Bone marrow (tissue), 2 donors: ENCODE data around the gene C1orf116.
"Not testable (repeated sequence)": the region's sequence is repeated elsewhere in the genome, so short reads cannot be mapped to it uniquely, and the experiment has no call there.

ENCODE experiments used
- DNase-seq, 2 donors: peaks; one replicate each; lab custom pipeline; 2025; lab: John Stamatoyannopoulos, UW

C1orf116 gene

GRCh38 chr1:207058878-207059867, 26.6 kb upstream of the C1orf116 start:
- no peak for DNase-seq

GRCh38 chr1:207058252-207058651, 25.7 kb upstream of the C1orf116 start:
- no peak for DNase-seq

DNA sequence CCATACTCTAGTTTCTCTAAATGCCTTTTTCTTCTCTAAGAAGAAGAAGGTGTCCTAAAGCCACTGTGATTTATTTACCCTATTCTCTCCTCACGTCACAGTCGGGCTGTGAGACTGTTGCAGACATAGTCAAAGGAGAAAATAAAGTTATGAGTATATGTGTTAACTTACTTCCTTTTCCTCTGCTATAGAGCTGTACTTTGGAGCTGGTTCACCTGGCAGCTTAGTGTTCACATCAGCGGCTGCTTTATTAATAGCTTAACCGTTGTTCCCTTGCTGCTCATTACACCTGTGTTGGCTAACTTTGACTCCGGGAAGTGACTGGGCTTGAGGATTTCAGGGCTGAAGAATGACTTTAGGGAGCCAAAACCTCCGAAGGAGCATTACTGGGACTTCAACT, 24.1 kb upstream of the C1orf116 start:
- DNase-seq = no peak

DNA sequence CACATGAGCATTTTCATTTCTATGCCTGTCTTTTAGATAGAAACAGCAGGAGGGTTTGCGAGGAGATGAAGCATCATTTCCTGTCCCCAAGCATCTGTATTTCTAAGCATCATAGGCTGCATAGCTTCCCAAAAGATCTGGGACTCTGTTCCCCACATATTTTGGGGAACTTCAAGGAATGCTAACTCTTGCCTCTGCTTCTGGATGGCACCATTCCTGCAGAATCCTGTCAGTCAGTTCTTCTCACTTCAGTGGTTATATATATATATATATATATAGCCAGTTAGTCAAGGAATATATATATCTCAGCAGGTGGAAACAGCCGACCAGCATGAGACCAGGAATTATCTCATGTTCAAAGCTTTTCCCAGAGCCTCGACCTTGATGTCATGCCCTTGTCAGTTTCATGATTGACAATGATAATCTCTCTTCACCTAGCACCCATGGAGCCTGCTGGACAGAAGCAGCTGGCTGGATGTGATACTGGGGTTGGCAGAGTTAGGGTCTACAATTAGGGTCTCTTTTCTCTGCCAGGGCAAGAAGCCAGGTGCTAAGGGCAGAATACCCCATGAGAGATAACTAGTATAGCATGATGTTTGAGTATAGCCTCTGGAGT, 22.9 kb upstream of the C1orf116 start:
- DNase-seq = no peak

DNA sequence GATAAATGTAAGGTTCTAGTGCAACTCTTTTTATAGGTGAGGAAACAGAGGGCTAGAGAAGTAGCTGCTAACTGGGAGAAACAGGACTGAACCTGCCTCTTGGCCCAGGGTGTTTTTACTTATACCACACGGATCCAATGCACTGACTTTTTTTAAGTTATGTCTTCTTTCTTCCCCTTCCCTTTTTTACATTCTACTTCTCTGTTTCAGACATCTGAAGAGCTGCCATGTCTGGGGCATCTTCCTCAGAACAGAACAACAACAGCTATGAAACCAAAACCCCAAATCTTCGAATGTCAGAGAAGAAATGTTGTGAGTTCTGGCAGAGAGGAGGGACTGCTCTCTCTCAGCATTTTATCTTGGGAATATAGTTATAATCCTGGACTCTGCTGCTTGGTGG, 21.9 kb upstream of the C1orf116 start:
- peak in 1 of 2 donors; percentile 65 for DNase-seq

DNA sequence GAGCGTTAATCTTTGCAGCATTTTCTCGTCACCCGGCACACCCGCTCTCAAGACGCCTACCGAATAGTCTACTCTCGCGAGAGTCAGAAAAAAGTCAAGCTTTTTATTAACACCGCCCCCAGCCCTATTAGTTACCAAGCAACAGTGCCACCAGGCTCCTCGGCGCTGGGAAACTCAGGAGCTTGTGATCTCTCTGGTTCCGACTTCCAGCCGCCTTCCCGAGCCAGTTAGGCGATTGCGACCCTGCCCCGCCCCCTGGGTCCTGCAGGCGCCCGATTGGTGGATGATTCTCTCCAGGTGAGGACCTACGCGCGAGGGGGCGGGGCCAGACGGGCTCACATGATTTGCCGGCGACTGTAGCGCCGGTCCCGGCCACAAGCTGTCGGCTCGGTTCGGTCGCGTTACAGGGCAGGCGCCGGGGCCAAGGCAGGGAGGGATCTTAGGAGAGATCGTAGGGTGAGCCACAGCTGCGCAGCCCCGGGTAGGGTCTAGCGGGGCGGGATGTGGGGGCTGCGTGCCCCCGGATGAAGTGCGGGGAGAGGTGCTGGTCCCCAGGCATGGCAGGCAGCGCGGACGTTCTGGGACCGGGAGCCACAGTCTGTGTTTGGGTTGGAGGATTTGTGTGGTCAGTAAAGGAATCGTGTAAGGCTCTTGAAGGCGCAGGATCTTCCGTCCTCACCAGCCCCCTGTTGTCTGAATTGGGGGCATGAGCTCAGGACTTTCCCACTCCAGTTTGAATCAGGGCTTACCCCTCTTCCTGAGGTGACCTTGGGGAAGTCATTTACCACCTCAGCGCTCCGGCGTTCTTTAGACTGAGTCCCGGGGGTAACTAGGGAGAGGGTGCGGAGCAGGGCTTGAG, 20.6 kb upstream of the C1orf116 start, which contains the start of gene PFKFB2:
TSS of gene PFKFB2 (plus strand) at position 365 of the 859 bp plus-strand sequence. CDS start 1,443 bp downstream, outside the sequence.
- DNase-seq = peak; percentile 44 to 71

DNA sequence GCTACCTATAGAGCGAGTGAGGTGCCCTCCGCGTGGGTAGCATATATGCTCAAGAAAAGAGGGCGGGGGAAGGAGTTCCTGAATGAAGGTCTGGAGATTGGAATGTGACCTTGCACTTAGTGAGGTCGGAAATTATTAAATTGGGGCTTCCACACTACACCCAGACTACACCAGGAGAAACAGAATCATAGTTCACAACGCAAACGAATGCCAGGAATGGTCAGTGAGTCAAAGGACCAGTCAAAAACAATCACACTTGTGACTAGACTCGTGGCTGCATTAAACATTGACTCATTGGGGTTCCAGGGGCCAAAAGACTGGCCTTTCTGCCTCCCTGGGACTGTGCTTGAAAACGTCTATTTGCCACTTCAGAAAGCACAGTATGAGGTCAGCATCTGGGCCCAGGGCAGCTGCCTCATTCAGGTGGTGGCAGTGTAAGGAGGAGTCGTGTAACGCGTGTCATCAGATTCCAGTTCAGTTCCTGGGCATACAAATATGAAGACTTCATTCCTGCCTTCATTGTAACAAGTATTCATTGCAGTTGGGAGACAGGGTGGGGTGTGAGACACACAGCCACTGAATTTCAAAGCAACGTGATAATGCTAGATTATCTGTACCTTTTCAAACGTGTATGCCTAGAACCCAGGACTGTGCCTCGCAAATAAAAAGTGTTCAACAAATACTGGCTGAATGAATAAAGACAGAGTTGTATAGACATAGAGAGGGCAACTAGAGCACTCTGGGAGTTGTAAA, 18.8 kb upstream of the C1orf116 start, which contains the start of gene YOD1:
TSS of gene YOD1 (minus strand) at position 18 of the 753 bp plus-strand sequence. CDS start 178 bp downstream, outside the sequence.
- DNase-seq = no peak

DNA sequence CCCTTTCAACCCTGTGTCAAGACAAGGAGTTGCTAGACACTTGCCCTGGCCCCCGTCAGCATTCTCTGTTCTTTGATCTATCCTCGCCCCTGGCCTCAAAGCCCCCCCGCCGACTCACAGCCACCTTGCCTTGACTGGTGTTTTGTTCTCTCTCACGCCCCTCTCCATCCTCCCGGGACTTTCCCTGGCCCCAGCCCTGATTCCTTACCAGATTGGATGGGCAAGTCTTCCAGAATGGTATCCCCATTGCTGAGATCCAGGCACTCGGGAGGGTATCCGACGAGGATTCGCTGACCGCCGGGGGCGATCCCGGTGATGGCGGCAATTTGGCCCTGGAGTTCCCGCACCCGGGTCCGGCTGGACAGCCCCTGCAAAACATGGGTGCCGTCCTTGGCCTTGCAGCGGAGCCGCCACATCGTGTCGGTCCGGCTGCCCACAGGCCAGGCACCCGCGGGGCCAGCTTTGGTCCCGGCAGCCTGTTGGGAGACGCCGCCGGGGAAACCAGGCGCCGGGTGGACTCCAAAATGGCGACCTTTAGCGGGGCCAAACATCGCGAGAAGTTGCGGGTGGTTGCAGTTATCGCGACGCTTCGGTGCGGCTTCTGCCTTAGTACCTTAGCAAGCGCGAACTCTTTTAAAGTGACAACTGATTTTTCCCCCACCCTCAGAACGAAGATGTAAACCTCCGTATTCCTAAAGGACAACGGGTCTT, 18.1 kb upstream of the C1orf116 start:
- peak; percentile 60 to 63 for DNase-seq

DNA sequence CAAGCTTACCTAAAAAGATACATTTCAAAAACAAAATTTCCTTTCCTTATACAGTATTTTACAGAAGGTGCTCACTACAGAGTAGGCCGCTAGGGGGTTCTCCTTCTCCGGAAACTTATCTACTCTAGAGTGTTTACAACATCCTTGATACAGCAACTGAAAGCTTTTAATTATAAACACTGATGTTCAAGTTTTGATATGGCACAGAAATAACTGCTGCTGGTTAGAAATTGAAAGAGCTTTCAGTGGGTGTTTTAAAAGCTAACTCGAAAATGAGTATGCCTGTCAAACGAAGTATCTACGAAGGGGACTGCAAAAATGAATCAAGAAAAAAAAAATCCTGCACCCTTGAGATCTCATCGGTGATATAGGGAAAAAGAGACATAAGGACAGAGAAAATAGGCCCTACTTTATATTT, 17.4 kb upstream of the C1orf116 start:
- peak in 1 of 2 donors; percentile 44 for DNase-seq

DNA sequence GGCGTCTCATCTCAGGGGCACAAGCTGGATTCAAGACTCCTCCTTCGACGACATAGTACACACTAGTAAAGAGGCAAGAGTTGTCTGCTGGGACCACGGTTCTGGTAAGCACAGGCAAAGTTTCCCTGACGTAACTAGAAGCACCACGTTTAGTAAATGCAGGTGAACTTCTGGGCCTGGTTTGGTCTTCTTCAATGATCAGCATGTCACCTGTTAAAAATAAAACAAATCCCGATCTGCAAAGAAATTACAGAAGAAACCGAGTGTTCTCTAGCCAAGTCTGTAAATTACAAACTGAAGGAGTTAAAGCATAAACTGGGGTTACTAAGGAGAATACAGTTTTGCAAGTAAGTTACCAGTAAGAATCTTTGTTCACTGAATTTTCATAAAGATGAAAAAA, 17.0 kb upstream of the C1orf116 start:
- no peak for DNase-seq

GRCh38 chr1:207049054-207049453, 16.5 kb upstream of the C1orf116 start:
- no peak for DNase-seq

- DNase-seq = no peak
Observed at GRCh38 chr1:207048041-207048440, 15.5 kb upstream of the C1orf116 start.

GRCh38 chr1:207047505-207047904, 14.9 kb upstream of the C1orf116 start:
- DNase-seq = no peak

- no peak for DNase-seq
Observed at GRCh38 chr1:207045453-207045852, 12.9 kb upstream of the C1orf116 start.

- DNase-seq = not testable (repeated sequence)
Observed at GRCh38 chr1:207041397-207041796, 8.8 kb upstream of the C1orf116 start.

DNA sequence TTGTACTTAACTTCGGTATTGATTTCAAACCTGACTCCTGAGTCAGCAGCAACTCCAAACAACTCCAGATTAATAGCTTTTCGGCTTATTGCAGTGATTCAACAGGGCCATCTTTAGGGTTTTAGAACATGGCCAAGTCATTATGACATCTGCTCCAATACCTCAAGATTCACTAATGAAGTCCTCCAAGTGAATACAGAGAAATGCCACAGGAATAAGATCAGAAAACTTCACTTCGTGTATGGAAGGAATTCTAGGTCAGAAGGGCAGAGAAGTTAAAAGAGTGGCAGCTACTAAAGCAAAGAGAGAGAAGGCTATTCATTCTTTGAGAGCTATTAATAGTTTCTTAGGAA, 7.6 kb upstream of the C1orf116 start:
- no peak for DNase-seq

- DNase-seq = no peak
Observed at GRCh38 chr1:207039380-207040180, 7.0 kb upstream of the C1orf116 start.

- DNase-seq = no peak
Observed at GRCh38 chr1:207036865-207037264, 4.3 kb upstream of the C1orf116 start.

DNA sequence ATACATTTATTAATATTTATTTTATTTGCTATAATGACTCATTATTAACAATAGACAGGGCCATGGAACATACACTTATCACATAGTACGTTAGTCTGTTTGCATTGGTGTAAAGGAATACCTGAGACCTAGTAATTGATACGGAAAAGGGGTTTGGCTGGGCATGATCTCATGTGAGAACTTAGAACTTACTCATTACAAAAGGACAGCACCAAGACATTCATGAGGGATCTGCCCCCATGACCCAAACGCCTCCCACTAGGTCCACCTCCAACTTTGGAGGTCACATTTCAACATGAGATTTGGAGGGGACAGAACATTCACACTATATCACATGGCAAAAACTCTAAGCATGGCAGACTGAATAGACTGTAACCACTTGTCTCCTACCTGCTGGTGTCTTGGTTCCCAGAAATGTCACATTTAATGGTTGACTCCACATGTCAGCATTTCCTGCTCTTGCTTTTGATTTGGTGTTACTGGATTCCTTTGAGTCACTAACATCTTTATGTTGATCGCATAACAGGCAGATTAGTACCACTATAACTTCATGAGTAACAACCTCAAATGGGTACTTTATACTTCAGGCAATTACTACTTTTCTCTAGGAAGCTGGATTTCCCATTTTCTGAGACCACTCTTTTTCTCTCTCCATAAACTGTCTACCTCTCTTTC, 3.5 kb upstream of the C1orf116 start:
- DNase-seq = no peak
